Duodenal mucosa (tissue), 2 donors: Measurements from ENCODE around the gene DRD3.

Source experiments
- H3K27ac ChIP-seq: one replicate; pipeline ENCODE4 v1.7.0; 2013; ENCODE audit warnings: low read depth, low read length
- H3K27me3 ChIP-seq, 2 donors: one replicate each; pipeline ENCODE4 v1.7.0; 2013; ENCODE audit warnings: low read length in 2 of 2, control low read depth in 1 of 2; ENCODE audit not compliant: insufficient read depth in 2 of 2, control insufficient read depth in 1 of 2
- H3K36me3 ChIP-seq, 2 donors: one replicate each; pipeline ENCODE4 v1.7.0; 2013; ENCODE audit warnings: low read length in 2 of 2, control low read depth in 1 of 2; ENCODE audit not compliant: insufficient read depth in 2 of 2, control insufficient read depth in 1 of 2
- H3K4me1 ChIP-seq, 2 donors: one replicate each; pipeline ENCODE4 v1.7.0; 2013; ENCODE audit warnings: low read length in 2 of 2, control low read depth in 1 of 2; ENCODE audit not compliant: insufficient read depth in 2 of 2, control insufficient read depth in 1 of 2
- H3K4me3 ChIP-seq, 2 donors: one replicate each; pipeline ENCODE4 v1.7.0; 2013; ENCODE audit warnings: low read length in 2 of 2, low read depth in 1 of 2
- H3K9ac ChIP-seq, 2 donors: one replicate each; pipeline ENCODE4 v1.7.0; 2013; ENCODE audit warnings: low read length in 2 of 2, low read depth in 1 of 2
- H3K9me3 ChIP-seq, 2 donors: one replicate each; pipeline ENCODE4 v1.7.0; 2013; ENCODE audit warnings: low read length in 2 of 2, control low read depth in 1 of 2; ENCODE audit not compliant: control insufficient read depth in 1 of 2

DRD3 gene

DNA sequence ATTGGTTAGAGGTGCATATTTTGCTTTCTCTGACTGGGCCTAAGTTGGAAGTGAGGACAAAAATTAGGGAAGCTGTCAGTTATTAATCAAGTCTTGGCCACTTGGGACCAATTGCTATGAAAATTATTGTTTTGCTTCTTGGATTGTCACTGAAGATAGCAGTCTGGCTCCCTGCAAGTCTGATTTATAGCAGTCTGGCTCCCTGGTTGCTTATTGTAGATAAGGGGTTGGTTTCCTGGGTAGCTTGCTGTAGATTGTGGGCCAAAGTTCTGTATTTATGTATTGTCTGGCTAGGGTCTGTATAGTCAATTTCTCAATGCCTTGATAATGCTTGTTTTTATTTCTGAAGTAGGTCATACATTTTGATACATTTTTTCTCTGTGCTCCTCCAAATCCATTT lies 13.3 kb upstream of the DRD3 start:
- no peaks in the 10 kb centered on the region for H3K9me3 ChIP-seq
- H3K9ac ChIP-seq = no peak overlapping the region
- H3K4me1 ChIP-seq = no peaks in the 10 kb centered on the region
- no peak overlapping the region for H3K4me3 ChIP-seq
- no peaks in the 10 kb centered on the region for H3K36me3 ChIP-seq
- no peaks in the 10 kb centered on the region for H3K27me3 ChIP-seq
- H3K27ac ChIP-seq = no peak overlapping the region

GRCh38 chr3:114186501-114186900 lies 7.6 kb upstream of the DRD3 start:
- Histone ChIP-seq H3K27ac (no peak overlapping the region), H3K4me3 (no peak overlapping the region), H3K9me3 (no peaks in the 10 kb centered on the region), H3K9ac (no peak overlapping the region), H3K27me3 (no peaks in the 10 kb centered on the region), H3K36me3 (no peaks in the 10 kb centered on the region), H3K4me1 (no peaks in the 10 kb centered on the region)

DNA sequence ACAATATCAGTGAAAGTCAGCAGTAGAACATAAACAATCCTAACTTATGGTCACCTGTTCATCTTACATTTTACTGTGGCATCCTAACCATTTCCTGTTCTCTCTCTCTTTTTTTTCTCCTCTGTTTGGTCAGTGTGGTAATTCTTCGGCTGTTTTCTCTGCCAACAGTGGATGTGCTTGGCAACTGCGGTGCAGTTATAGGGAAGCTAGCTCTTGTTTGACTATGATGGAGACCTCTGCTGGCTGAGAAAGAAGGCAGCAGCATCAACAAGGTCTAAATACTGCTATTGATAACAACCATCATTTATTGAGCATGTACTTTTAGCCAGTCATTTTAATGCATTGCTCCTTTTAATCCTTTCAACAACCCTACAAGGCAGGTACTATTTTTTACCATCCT lies 723 bp upstream of the DRD3 start:
- no peak overlapping the region for H3K4me3 ChIP-seq
- H3K4me1 ChIP-seq = no peaks in the 10 kb centered on the region
- no peak overlapping the region for H3K9ac ChIP-seq
- no peaks in the 10 kb centered on the region for H3K9me3 ChIP-seq
- no peaks in the 10 kb centered on the region for H3K27me3 ChIP-seq
- no peak overlapping the region for H3K27ac ChIP-seq
- no peaks in the 10 kb centered on the region for H3K36me3 ChIP-seq

DNA sequence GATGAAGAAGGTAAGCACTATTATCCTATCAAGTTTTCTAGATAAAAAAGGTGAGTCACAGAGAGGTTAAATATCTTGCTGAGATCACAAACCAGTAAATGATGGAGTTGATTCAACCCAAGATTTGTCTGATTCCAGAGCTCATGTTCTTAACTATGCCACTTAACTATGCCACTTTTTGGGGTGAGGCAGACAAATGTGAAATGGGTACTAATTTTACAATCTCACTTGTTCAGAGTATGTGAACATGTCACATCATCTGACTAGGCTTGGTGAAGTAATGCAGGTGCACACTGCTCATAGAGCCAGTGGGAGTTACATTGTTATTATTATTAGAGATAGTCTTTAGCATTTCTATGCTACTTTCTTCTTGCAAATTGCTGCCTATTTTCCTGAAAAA lies 2.0 kb downstream of the DRD3 start:
- Histone ChIP-seq H3K27ac (no peak overlapping the region), H3K36me3 (no peaks in the 10 kb centered on the region), H3K27me3 (no peaks in the 10 kb centered on the region), H3K4me1 (no peaks in the 10 kb centered on the region), H3K4me3 (no peak overlapping the region), H3K9ac (no peak overlapping the region), H3K9me3 (no peaks in the 10 kb centered on the region)

- H3K27ac ChIP-seq = no peak overlapping the region
- no peaks in the 10 kb centered on the region for H3K27me3 ChIP-seq
- no peaks in the 10 kb centered on the region for H3K36me3 ChIP-seq
- no peak overlapping the region for H3K4me3 ChIP-seq
- no peaks in the 10 kb centered on the region for H3K4me1 ChIP-seq
- H3K9ac ChIP-seq = no peak overlapping the region
- no peaks in the 10 kb centered on the region for H3K9me3 ChIP-seq
Observed at GRCh38 chr3:114176487-114176886, 2.4 kb downstream of the DRD3 start.

DNA sequence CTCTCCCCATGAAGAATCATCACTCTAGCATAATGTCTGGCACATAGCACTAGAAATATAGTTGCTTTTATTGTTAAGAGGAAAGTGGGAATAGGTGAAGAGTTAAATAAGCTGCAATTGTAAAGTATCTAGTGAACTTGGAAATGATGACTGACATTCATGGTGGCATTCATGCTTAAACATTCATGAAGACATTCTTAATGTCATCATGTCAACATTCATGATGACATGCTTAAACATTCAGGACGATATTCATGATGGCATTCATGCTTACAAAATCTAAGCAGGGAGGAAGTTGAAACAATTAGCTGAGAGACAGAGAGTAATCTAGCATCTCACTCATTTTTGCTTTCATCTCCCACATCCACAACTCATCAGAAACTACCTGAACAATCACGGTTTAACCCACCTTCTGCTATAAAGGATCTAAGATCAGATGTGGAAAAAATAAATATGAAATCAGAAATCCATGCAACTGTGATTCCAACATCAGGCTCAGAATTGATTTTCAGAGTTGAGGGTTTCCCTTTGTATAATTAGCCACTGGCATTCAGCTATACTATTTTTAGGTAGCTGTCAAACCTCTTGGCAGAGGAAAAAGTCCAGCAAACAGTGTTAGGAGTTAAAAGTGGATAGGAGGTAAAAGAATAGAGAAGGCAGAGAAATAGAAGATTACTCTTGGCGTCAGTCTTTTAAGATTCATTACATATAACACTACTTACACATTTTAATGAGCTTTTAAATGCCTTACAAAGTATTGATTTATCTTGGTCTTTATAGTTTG lies 3.5 kb downstream of the DRD3 start:
- H3K27me3 ChIP-seq = no peaks in the 10 kb centered on the region
- H3K4me3 ChIP-seq = no peak overlapping the region
- no peaks in the 10 kb centered on the region for H3K4me1 ChIP-seq
- no peaks in the 10 kb centered on the region for H3K9me3 ChIP-seq
- H3K9ac ChIP-seq = no peak overlapping the region
- H3K36me3 ChIP-seq = no peaks in the 10 kb centered on the region
- H3K27ac ChIP-seq = no peak overlapping the region

- Histone ChIP-seq H3K36me3 (no peaks in the 10 kb centered on the region), H3K9me3 (no peaks in the 10 kb centered on the region), H3K27me3 (no peaks in the 10 kb centered on the region), H3K4me1 (no peaks in the 10 kb centered on the region), H3K9ac (no peak overlapping the region), H3K4me3 (no peak overlapping the region), H3K27ac (no peak overlapping the region)
Observed at GRCh38 chr3:114171677-114172076, 7.2 kb downstream of the DRD3 start.

- Histone ChIP-seq H3K27ac (no peak overlapping the region), H3K9me3 (no peaks in the 10 kb centered on the region), H3K27me3 (no peaks in the 10 kb centered on the region), H3K36me3 (no peaks in the 10 kb centered on the region), H3K4me1 (no peaks in the 10 kb centered on the region), H3K9ac (no peak overlapping the region), H3K4me3 (no peak overlapping the region)
Observed at GRCh38 chr3:114168150-114168549, 10.7 kb downstream of the DRD3 start.

DNA sequence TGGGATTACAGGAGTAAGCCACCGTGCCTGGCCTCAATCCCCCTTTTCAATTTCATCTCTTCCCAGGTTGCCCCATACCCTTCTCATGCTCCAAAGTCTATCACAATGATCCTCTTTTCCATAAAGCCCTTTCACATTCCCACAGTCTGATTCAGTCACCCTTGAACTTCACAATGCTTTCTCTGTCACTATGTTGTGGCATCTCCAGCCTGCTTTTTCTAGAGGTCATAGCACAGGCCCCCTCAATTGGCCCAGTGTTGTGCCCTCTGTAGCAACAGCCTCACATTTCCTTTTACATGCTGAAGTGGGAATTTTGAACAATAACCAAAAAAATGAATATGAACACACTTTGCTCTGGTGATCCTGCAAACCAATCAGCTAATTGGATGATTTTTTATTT lies 21.5 kb downstream of the DRD3 start:
- peaks cover 0 to 3% of the 10 kb centered on the region in 2 donors for H3K27me3 ChIP-seq
- H3K9ac ChIP-seq = no peak overlapping the region
- peaks cover 5% of the 10 kb centered on the region in 2 donors for H3K4me1 ChIP-seq
- H3K9me3 ChIP-seq = no peaks in the 10 kb centered on the region
- no peaks in the 10 kb centered on the region for H3K36me3 ChIP-seq
- no peak overlapping the region for H3K4me3 ChIP-seq
- no peak overlapping the region for H3K27ac ChIP-seq

DNA sequence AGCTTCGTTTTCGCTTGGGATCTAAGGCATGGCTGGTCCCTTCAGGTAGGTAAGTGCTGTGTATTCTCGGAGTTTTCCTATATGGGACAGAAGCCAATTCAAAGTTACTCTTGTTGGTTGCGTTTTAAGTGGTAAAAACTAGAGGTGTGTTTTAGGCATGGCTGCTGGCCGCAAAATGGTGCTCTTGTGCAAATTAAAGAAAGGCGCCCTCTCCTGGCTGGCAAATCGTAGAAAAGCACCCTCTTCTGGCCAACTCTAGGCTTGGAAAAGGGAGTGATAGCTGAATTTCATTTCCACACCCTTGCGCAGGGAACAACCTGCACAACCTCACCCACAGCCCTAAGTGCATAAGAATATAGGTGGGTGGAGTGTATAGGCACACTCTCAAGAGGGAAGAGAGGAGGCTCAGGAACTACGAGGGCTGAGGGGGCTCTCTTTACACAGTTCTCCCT lies 23.5 kb downstream of the DRD3 start:
- H3K9me3 ChIP-seq = no peaks in the 10 kb centered on the region
- no peaks in the 10 kb centered on the region for H3K36me3 ChIP-seq
- H3K27ac ChIP-seq = no peak overlapping the region
- H3K9ac ChIP-seq = no peak overlapping the region
- peaks cover 0 to 3% of the 10 kb centered on the region in 2 donors for H3K27me3 ChIP-seq
- no peak overlapping the region for H3K4me3 ChIP-seq
- peaks cover 5% of the 10 kb centered on the region in 2 donors for H3K4me1 ChIP-seq
